ENCODE results near the gene TTLL10. TPM values are rescaled to one million over a fixed set of nuclear protein-coding genes. Genes with fewer than 3 reads are reported as not detected.

The TTLL10 gene
- total and polyA plus RNA-seq, 2 of the 4 experiments (the other 2 are of a cell fraction): not detected

GRCh38 chr1:1229770-1230169 is 56.1 kb downstream of the TTLL10 start:
- no peak overlapping the region for H4K8ac ChIP-seq (ENCODE audit: low read depth in 2 of 2, low read length in 2 of 2)

More at GRCh38 chr1:1229770-1230169, 56.1 kb downstream of the TTLL10 start:
- no peak overlapping the region for H4K5ac ChIP-seq (ENCODE audit: low read depth, low read length)
- DNase-seq (no peak), ATAC-seq (ENCODE audit: low read depth) (no peak)
- peaks cover 13% of the 10 kb centered on the region; the same call in 1 of the 2 replicates for H3K4me1 ChIP-seq (ENCODE audit: control insufficient read depth, insufficient read depth, low read length)
- CTCF ChIA-PET: interaction anchor here (0.8 kb wide), 1 partner anchor 107 kb away, joined by 3 read pairs; no protein-coding TSS in a partner anchor
- no peak overlapping the region for H2AFZ ChIP-seq (replicated peaks; ENCODE audit: low read length, poor library complexity)
- H3K9me3 ChIP-seq (ENCODE audit: control insufficient read depth, insufficient read depth, low read length): peaks cover 3% of the 10 kb centered on the region
- TF ChIP-seq POLR2A (IDR thresholded peaks at IDR 0.05; ENCODE audit: low read depth, low read length) (no peak), USF2 (IDR thresholded peaks at IDR 0.05; ENCODE audit: low read depth, low read length) (no peak), SMC3 (IDR thresholded peaks at IDR 0.05; ENCODE audit: low read depth, low read length) (no peak), MAZ (IDR thresholded peaks at IDR 0.05; ENCODE audit: borderline replicate concordance, low read depth, low read length) (no peak), NFE2L2 (IDR thresholded peaks at IDR 0.05; ENCODE audit: low read depth, low read length) (no peak)
- H3K14ac ChIP-seq (replicated peaks; ENCODE audit: low read depth, low read length): no peak overlapping the region
- dilution Hi-C loops (cut with HindIII; ENCODE audit: low sequenced_read_pairs, unreplicated experiment): no loop called here
- POLR2A ChIA-PET (ENCODE audit: unreplicated experiment): no interaction called here
- H3K9me1 ChIP-seq (ENCODE audit: insufficient read depth, low read length): peaks cover 10% of the 10 kb centered on the region
- peak overlapping the region; percentile 33; the same call in 1 of the 2 replicates for H3K4ac ChIP-seq (ENCODE audit: low read depth, low read length)
- no peak overlapping the region for H3K56ac ChIP-seq (ENCODE audit: extremely low read depth, insufficient read depth, low read length)
- peak overlapping the region; percentile 11; the same call in 1 of the 2 replicates for H2AK5ac ChIP-seq (ENCODE audit: low read depth, low read length)
- 0 out of 2 replicates have a peak overlapping the region, but pooled peaks have one; percentile 4 for H3K23ac ChIP-seq (ENCODE audit: low read depth, low read length)
- H3K27ac ChIP-seq (ENCODE audit: insufficient read depth, low read length): no peak overlapping the region
- no peak overlapping the region for H2AK9ac ChIP-seq (replicated peaks; ENCODE audit: low read depth, low read length, poor library complexity)
- no peak overlapping the region for H2BK15ac ChIP-seq (ENCODE audit: low read depth, low read length)
- no TSS peak for BruUV-seq (replicated peaks)
- 98% methylated on average over 12 of the region's 19 CpGs; no CpG with 5 or more reads in 1 of the 2 experiments for WGBS, 2 experiments (ENCODE audit: extremely low coverage in 2 of 2, insufficient read length in 1 of 2)
- peaks cover 40% of the 10 kb centered on the region for H3K36me3 ChIP-seq (ENCODE audit: control insufficient read depth, insufficient read depth, low read length)
- H3K4me2 ChIP-seq (ENCODE audit: low read depth, low read length): no peak overlapping the region; the same call in 1 of the 2 replicates
- peaks cover 47% of the 10 kb centered on the region for H4K20me1 ChIP-seq (ENCODE audit: insufficient read depth, low read length)
- H3K27me3 ChIP-seq (ENCODE audit: control insufficient read depth, insufficient read depth, low read length): no peaks in the 10 kb centered on the region
- no peak overlapping the region for H2BK120ac ChIP-seq (ENCODE audit: low read depth, low read length)
- H3K9ac ChIP-seq (ENCODE audit: low read depth, low read length): no peak overlapping the region
- intact Hi-C loops (cut with micrococcal nuclease): loop anchor here (1.0 to 5.0 kb wide), 2 partner anchors 107 to 247 kb away; partner anchors contain the start of gene PERM1
- peaks cover 14 to 74% of the 10 kb centered on the region in 2 experiments; a peak in 3 of 4 replicates for H3K79me1 ChIP-seq (ENCODE audit: low read depth in 1 of 2, low read length in 2 of 2)
- no peak overlapping the region for H3K18ac ChIP-seq (ENCODE audit: low read depth, low read length)
- in situ Hi-C loops (cut with MboI; ENCODE audit: low sequenced_read_pairs): no loop called here
- no peak overlapping the region for H4K91ac ChIP-seq (ENCODE audit: insufficient read depth, low read depth, low read length)
- no peak overlapping the region for H3K4me3 ChIP-seq (ENCODE audit: insufficient read depth, low read depth, low read length)
- H2BK20ac ChIP-seq (ENCODE audit: low read depth, low read length): no peak overlapping the region
- no peak overlapping the region for H2BK5ac ChIP-seq (ENCODE audit: low read depth, low read length, poor library complexity, severe bottlenecking)
